ENCODE data around the gene ALKBH7. TPM values are rescaled to one million over a fixed set of nuclear protein-coding genes. Genes with fewer than 3 reads are reported as not detected.

Gene ALKBH7, protein sequence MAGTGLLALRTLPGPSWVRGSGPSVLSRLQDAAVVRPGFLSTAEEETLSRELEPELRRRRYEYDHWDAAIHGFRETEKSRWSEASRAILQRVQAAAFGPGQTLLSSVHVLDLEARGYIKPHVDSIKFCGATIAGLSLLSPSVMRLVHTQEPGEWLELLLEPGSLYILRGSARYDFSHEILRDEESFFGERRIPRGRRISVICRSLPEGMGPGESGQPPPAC
- 10 to 100 TPM; 26.9 to 78.9 (median 60.2) TPM for total RNA-seq

DNA sequence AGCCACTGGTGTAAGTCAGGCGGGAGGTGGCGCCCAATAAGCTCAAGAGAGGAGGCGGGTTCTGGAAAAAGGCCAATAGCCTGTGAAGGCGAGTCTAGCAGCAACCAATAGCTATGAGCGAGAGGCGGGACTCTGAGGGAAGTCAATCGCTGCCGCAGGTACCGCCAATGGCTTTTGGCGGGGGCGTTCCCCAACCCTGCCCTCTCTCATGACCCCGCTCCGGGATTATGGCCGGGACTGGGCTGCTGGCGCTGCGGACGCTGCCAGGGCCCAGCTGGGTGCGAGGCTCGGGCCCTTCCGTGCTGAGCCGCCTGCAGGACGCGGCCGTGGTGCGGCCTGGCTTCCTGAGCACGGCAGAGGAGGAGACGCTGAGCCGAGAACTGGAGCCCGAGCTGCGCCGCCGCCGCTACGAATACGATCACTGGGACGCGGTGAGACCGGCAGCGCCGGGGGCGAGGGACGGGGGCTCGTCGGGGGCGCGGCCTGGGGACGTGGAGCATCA is at the start of gene ALKBH7:
Gene ALKBH7, plus strand, starts transcription at position 201 of the 502 bp plus-strand sequence. Its CDS starts 27 bp downstream, at position 228.
- TF ChIP-seq, protein P1, sequence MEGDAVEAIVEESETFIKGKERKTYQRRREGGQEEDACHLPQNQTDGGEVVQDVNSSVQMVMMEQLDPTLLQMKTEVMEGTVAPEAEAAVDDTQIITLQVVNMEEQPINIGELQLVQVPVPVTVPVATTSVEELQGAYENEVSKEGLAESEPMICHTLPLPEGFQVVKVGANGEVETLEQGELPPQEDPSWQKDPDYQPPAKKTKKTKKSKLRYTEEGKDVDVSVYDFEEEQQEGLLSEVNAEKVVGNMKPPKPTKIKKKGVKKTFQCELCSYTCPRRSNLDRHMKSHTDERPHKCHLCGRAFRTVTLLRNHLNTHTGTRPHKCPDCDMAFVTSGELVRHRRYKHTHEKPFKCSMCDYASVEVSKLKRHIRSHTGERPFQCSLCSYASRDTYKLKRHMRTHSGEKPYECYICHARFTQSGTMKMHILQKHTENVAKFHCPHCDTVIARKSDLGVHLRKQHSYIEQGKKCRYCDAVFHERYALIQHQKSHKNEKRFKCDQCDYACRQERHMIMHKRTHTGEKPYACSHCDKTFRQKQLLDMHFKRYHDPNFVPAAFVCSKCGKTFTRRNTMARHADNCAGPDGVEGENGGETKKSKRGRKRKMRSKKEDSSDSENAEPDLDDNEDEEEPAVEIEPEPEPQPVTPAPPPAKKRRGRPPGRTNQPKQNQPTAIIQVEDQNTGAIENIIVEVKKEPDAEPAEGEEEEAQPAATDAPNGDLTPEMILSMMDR (IDR thresholded peaks at IDR 0.05; ENCODE audit: low read depth) = no peak

DNA sequence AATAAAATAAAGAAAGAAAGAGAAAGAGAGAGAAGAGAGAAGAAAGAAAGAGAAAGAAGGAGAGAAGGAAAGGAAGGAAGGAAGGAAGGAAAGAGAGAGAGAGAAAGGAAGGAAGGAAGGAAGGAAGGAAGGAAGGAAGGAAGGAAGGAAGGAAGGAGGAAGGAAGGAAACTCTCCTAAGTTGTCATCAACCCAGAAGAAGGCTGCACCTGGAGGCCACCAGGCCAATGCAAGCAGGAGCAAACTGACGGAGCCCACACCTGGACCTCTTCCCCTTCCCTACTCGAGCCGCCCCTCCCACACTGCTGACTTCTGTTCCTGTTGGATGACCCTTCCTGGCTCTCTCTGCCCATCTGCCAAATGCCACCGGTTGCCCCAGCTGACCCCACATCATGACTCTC is 47.8 kb upstream of the ALKBH7 start:
- TF ChIP-seq, protein P1 (IDR thresholded peaks at IDR 0.05; ENCODE audit: low read depth) = no peak

DNA sequence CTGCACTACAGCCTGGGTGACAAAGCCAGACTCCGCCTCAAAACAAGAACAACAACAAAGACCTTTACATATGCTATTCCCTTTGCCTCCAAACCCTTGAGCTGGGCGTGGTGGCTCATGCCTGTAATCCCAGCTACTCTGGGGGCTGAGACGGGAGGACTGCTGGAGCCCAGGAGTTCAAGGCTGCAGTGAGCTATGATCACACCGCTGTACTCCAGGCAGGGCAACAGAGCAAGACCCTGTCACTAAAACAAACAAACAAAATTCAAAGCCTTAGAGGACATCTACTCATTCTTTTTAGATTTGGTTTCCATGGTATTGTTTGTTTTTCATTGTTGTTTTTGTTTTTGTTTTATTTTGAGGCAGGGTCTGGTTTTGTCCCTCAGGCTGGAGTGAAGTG is 47.0 kb upstream of the ALKBH7 start:
- TF ChIP-seq, protein P1 (IDR thresholded peaks at IDR 0.05; ENCODE audit: low read depth) = no peak

DNA sequence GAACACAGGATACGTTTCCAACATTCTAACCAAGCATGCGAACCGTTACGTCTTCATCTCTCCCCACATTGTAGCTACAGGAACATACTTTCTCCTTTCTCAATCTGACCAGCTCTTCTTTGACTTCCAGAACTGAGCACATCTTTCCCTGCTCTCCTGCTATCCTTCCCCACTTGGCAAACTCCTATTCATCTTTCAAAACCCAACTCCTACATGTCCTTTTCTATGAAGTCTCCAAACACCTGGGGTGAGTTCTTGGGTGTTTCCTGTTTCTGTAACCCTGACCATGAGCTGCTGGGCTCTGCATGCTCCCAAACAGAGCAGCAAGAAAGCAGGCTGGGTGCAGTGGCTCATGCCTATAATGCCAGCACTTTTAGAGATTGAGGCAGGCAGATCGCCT is 45.8 kb upstream of the ALKBH7 start:
- TF ChIP-seq, protein P1 (IDR thresholded peaks at IDR 0.05; ENCODE audit: low read depth) = no peak

DNA sequence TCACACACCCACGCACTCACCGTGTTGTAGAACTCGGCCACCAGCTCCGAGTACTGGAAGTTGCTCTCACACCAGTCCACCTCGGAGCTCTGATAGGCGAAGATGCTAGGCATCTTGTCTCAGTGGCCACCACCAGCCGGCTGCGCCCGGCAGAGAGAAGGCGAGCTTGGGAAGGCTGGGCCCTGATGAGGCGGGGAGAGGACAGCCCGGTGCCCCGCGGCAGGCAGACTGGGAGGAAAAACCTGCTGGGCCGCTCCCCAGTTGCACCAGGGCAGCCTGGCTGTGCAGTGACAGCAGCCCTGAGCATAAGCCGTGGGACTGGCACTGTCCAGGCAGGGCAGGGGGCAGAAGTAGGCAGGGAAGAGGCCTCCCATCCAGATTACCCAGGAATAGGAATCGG is 39.2 kb upstream of the ALKBH7 start, which contains the start of gene ACER1:
Gene ACER1, minus strand, starts transcription at position 174 of the 400 bp plus-strand sequence. Its CDS starts 61 bp downstream, at position 113.
- TF ChIP-seq, protein P1 (IDR thresholded peaks at IDR 0.05; ENCODE audit: low read depth) = no peak

DNA sequence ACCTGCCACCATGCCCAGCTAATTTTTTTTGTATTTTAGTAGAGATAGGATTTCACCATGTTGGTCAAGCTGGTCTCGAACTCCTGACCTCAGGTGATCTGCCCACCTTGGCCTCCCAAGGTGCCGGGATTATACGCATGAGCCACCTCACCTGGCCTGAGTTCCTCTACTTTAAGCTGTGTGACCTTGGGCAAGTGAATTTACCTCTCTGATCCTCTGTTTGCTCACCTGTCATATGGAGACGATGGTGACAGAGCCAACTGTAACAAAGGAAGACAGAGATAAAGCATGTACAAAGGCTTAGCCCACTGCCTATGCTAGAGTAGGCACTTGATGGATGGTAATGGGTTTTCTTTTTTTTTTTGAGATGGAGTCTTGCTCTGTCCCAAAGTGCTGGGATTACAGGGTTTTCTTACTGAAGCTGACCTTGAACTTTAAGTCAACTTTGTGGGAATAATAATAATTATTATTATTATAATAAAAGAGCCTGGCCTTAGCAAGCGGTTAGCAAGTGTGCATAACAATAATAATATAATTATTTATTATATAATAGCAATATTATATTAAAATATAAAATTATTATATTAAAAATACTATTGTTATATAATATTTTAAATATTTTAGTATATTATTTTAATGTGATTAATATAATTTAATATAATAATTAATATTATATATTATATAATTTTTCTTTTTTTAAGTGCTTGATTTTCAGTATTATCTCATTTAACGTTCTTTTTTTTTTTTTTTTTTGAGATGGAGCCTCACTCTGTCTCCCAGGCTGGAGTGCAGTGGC is 37.9 kb upstream of the ALKBH7 start:
- TF ChIP-seq, protein P1 (IDR thresholded peaks at IDR 0.05; ENCODE audit: low read depth) = no peak

Data from subcutaneous adipose tissue (tissue), 4 donors.